CD4-positive, CD25-positive, alpha-beta regulatory T cell (primary cell): ENCODE results near the gene NOG. TPM values are rescaled to one million over a fixed set of nuclear protein-coding genes. Genes with fewer than 3 reads are reported as not detected.
A peak's percentile ranks its signal among the peaks of the same experiment; 100 is the strongest.

Experiments used
- ATAC-seq, 2 donors: fragments of 150-1000 bp; cut with Tn5 transposase; one replicate each; pipeline ENCODE4 v1.10.0; 2021; ENCODE audit warnings: low read depth in 2 of 2, moderate number of reproducible peaks in 2 of 2, moderate library complexity in 1 of 2
- DNase-seq, 3 donors: peaks; one replicate each; pipeline versions ENCODE4 v3.0.0 to v3.0.0-alpha.2; 2012 to 2022; ENCODE audit warnings: mixed read lengths in 1 of 3
- H3K27ac ChIP-seq: one replicate; pipeline ENCODE4 v1.7.0; 2013; ENCODE audit warnings: mild to moderate bottlenecking, low read length; ENCODE audit not compliant: insufficient read depth, poor library complexity, severe bottlenecking
- H3K27me3 ChIP-seq: one replicate; pipeline ENCODE4 v1.7.0; 2013; ENCODE audit warnings: low read length; ENCODE audit not compliant: control insufficient read depth, insufficient read depth
- H3K36me3 ChIP-seq: one replicate; pipeline ENCODE4 v1.7.0; 2013; ENCODE audit warnings: mild to moderate bottlenecking, low read length, moderate library complexity; ENCODE audit not compliant: control insufficient read depth, insufficient read depth
- H3K4me1 ChIP-seq: 2 replicates; pipeline ENCODE4 v1.7.0; 2013; ENCODE audit warnings: mild to moderate bottlenecking, low read length; ENCODE audit not compliant: insufficient read depth, control insufficient read depth, poor library complexity, severe bottlenecking
- H3K4me3 ChIP-seq: one replicate; pipeline ENCODE4 v1.7.0; 2013; ENCODE audit warnings: low read depth, mild to moderate bottlenecking, low read length, moderate library complexity
- H3K9me3 ChIP-seq, 2 experiments: 1 replicate in 1 of 2; 2 replicates in 1 of 2; pipeline ENCODE4 v1.7.0; 2013; ENCODE audit warnings: low read length in 2 of 2, mild to moderate bottlenecking in 1 of 2, moderate library complexity in 1 of 2; ENCODE audit not compliant: control insufficient read depth in 2 of 2
- H3K27ac Mint-ChIP-seq, 3 donors: one replicate each; pipeline ENCODE4 v1.8.0; 2020 to 2022; ENCODE audit warnings: mild to moderate bottlenecking in 3 of 3, mixed read lengths in 3 of 3, moderate library complexity in 2 of 3
- H3K27me3 Mint-ChIP-seq: one replicate; pipeline ENCODE4 v1.8.0; 2022; ENCODE audit warnings: mild to moderate bottlenecking, mixed read lengths
- H3K36me3 Mint-ChIP-seq: one replicate; pipeline ENCODE4 v1.8.0; 2020; ENCODE audit warnings: mixed read lengths
- H3K4me1 Mint-ChIP-seq, 4 donors: one replicate each; pipeline ENCODE4 v1.8.0; 2020 to 2022; ENCODE audit warnings: mixed read lengths in 4 of 4, mild to moderate bottlenecking in 1 of 4
- H3K4me3 Mint-ChIP-seq, 4 donors: one replicate each; pipeline ENCODE4 v1.8.0; 2020 to 2022; ENCODE audit warnings: mild to moderate bottlenecking in 4 of 4, mixed read lengths in 4 of 4, moderate library complexity in 3 of 4
- H3K9me3 Mint-ChIP-seq, 7 donors: one replicate each; pipeline ENCODE4 v1.8.0; 2020 to 2022; ENCODE audit warnings: mixed read lengths in 7 of 7, mild to moderate bottlenecking in 3 of 7, moderate library complexity in 2 of 7
- polyA plus RNA-seq, 4 donors: library from polyadenylated mRNA; unstranded; fragments of 300-500 nt; fragmentation: Illumina TruSeq; gene quantifications; one replicate each; pipeline ENCODE4 v1.2.3, GENCODE V29; 2021
- total RNA-seq: library from RNA; stranded (reverse); gene quantifications from one replicate; pipeline ENCODE4 v1.2.3, GENCODE V29; 2022

Gene NOG
- total and polyA plus RNA-seq, 5 donors from 2014 or later, result 4.8 to 34.7 (median 18.7) TPM

- H3K36me3 Mint-ChIP-seq, result no peaks in the 10 kb centered on the region
- H3K4me1 Mint-ChIP-seq, result peaks cover 0 to 20% (median 0%) of the 10 kb centered on the region in 4 donors
- Histone ChIP-seq H3K27me3 (peaks cover 7% of the 10 kb centered on the region), H3K36me3 (no peaks in the 10 kb centered on the region), H3K27ac (no peak overlapping the region), H3K4me3 (no peak overlapping the region), H3K9me3 (no peaks in the 10 kb centered on the region), H3K4me1 (no peaks in the 10 kb centered on the region)
- H3K4me3 Mint-ChIP-seq, result no peak overlapping the region
- DNase-seq (no peak), ATAC-seq (no peak)
- peaks cover 0 to 4% (median 0%) of the 10 kb centered on the region in 7 donors for H3K9me3 Mint-ChIP-seq
- H3K27ac Mint-ChIP-seq, result no peak overlapping the region
- H3K27me3 Mint-ChIP-seq, result no peaks in the 10 kb centered on the region
Measured at GRCh38 chr17:56624912-56625311, 31.4 kb downstream of the NOG start.

- Histone ChIP-seq H3K27me3 (peaks cover 3% of the 10 kb centered on the region), H3K9me3 (no peaks in the 10 kb centered on the region), H3K27ac (no peak overlapping the region), H3K4me3 (no peak overlapping the region), H3K4me1 (no peaks in the 10 kb centered on the region), H3K36me3 (no peaks in the 10 kb centered on the region)
- ATAC-seq (peak; percentile 61 to 79), DNase-seq (peak in 2 of 3 donors; percentile 18 to 31)
- H3K27me3 Mint-ChIP-seq, result no peaks in the 10 kb centered on the region
- H3K27ac Mint-ChIP-seq, result peak overlapping the region in 1 of 3 donors; percentile 85
- H3K36me3 Mint-ChIP-seq, result no peaks in the 10 kb centered on the region
- H3K9me3 Mint-ChIP-seq, result peaks cover 0 to 2% (median 0%) of the 10 kb centered on the region in 7 donors
- H3K4me3 Mint-ChIP-seq, result peak overlapping the region in 1 of 4 donors; percentile 44
- H3K4me1 Mint-ChIP-seq, result peaks cover 0 to 17% (median 2%) of the 10 kb centered on the region in 4 donors
Measured at GRCh38 chr17:56629531-56630075, 36.1 kb downstream of the NOG start.

- peak overlapping the region in 1 of 3 donors; percentile 85 for H3K27ac Mint-ChIP-seq
- peak overlapping the region in 1 of 4 donors; percentile 44 for H3K4me3 Mint-ChIP-seq
- H3K4me3 ChIP-seq, result no peak overlapping the region
Measured at GRCh38 chr17:56630202-56630601, 36.7 kb downstream of the NOG start.

GRCh38 chr17:56633681-56634080 lies 40.2 kb downstream of the NOG start:
- Mint-ChIP-seq H3K36me3 (no peaks in the 10 kb centered on the region), H3K27ac (no peak overlapping the region), H3K9me3 (no peaks in the 10 kb centered on the region), H3K4me1 (peaks cover 0 to 17% (median 2%) of the 10 kb centered on the region in 4 donors), H3K4me3 (no peak overlapping the region), H3K27me3 (peaks cover 4% of the 10 kb centered on the region)
- DNase-seq (no peak), ATAC-seq (no peak)
- Histone ChIP-seq H3K36me3 (no peaks in the 10 kb centered on the region), H3K4me1 (no peaks in the 10 kb centered on the region), H3K27ac (no peak overlapping the region), H3K27me3 (no peaks in the 10 kb centered on the region), H3K4me3 (no peak overlapping the region), H3K9me3 (no peaks in the 10 kb centered on the region)

More at GRCh38 chr17:56630202-56630601, 36.7 kb downstream of the NOG start:
- ATAC-seq (no peak), DNase-seq (no peak)
- peaks cover 0 to 17% (median 2%) of the 10 kb centered on the region in 4 donors for H3K4me1 Mint-ChIP-seq
- Histone ChIP-seq H3K27me3 (peaks cover 3% of the 10 kb centered on the region), H3K36me3 (no peaks in the 10 kb centered on the region), H3K27ac (no peak overlapping the region), H3K4me1 (no peaks in the 10 kb centered on the region), H3K9me3 (no peaks in the 10 kb centered on the region)
- no peaks in the 10 kb centered on the region for H3K36me3 Mint-ChIP-seq
- H3K27me3 Mint-ChIP-seq, result no peaks in the 10 kb centered on the region
- H3K9me3 Mint-ChIP-seq, result peaks cover 0 to 2% (median 0%) of the 10 kb centered on the region in 7 donors

- H3K4me3 ChIP-seq, result no peak overlapping the region
- Mint-ChIP-seq H3K27me3 (peaks cover 4% of the 10 kb centered on the region), H3K4me3 (no peak overlapping the region), H3K36me3 (no peaks in the 10 kb centered on the region), H3K9me3 (peaks cover 0 to 1% (median 0%) of the 10 kb centered on the region in 7 donors), H3K27ac (no peak overlapping the region), H3K4me1 (peaks cover 0 to 18% (median 2%) of the 10 kb centered on the region in 4 donors)
- ATAC-seq (no peak), DNase-seq (no peak)
- no peaks in the 10 kb centered on the region for H3K27me3 ChIP-seq
- no peaks in the 10 kb centered on the region for H3K36me3 ChIP-seq
- no peaks in the 10 kb centered on the region for H3K4me1 ChIP-seq
- H3K27ac ChIP-seq, result no peak overlapping the region
- no peaks in the 10 kb centered on the region for H3K9me3 ChIP-seq
Measured at GRCh38 chr17:56635641-56636040, 42.1 kb downstream of the NOG start.

- Mint-ChIP-seq H3K4me3 (no peak overlapping the region), H3K9me3 (peaks cover 0 to 1% (median 0%) of the 10 kb centered on the region in 7 donors), H3K36me3 (no peaks in the 10 kb centered on the region), H3K27ac (peak overlapping the region in 1 of 3 donors; percentile 24), H3K27me3 (peaks cover 4% of the 10 kb centered on the region), H3K4me1 (peaks cover 0 to 18% (median 2%) of the 10 kb centered on the region in 4 donors)
- Histone ChIP-seq H3K4me1 (no peaks in the 10 kb centered on the region), H3K36me3 (no peaks in the 10 kb centered on the region), H3K4me3 (no peak overlapping the region), H3K27ac (no peak overlapping the region), H3K9me3 (no peaks in the 10 kb centered on the region), H3K27me3 (no peaks in the 10 kb centered on the region)
- DNase-seq (no peak), ATAC-seq (no peak)
Measured at GRCh38 chr17:56636265-56636664, 42.8 kb downstream of the NOG start.

- Mint-ChIP-seq H3K9me3 (peaks cover 0 to 1% (median 0%) of the 10 kb centered on the region in 7 donors), H3K27ac (peak overlapping the region in 1 of 3 donors; percentile 24), H3K27me3 (peaks cover 9% of the 10 kb centered on the region), H3K36me3 (no peaks in the 10 kb centered on the region), H3K4me1 (peaks cover 0 to 14% (median 2%) of the 10 kb centered on the region in 4 donors), H3K4me3 (no peak overlapping the region)
- Histone ChIP-seq H3K36me3 (no peaks in the 10 kb centered on the region), H3K27ac (no peak overlapping the region), H3K4me1 (no peaks in the 10 kb centered on the region), H3K4me3 (no peak overlapping the region), H3K27me3 (no peaks in the 10 kb centered on the region), H3K9me3 (no peaks in the 10 kb centered on the region)
- ATAC-seq (no peak), DNase-seq (no peak)
Measured at GRCh38 chr17:56637254-56637653, 43.8 kb downstream of the NOG start.

- Histone ChIP-seq H3K4me1 (no peaks in the 10 kb centered on the region), H3K36me3 (no peaks in the 10 kb centered on the region), H3K27me3 (no peaks in the 10 kb centered on the region), H3K4me3 (no peak overlapping the region), H3K27ac (no peak overlapping the region), H3K9me3 (no peaks in the 10 kb centered on the region)
- peaks cover 0 to 14% (median 0%) of the 10 kb centered on the region in 4 donors for H3K4me1 Mint-ChIP-seq
- DNase-seq, result no peak
- H3K27me3 Mint-ChIP-seq, result peaks cover 12% of the 10 kb centered on the region
- no peak overlapping the region for H3K4me3 Mint-ChIP-seq
- no peak for ATAC-seq
- H3K9me3 Mint-ChIP-seq, result peaks cover 0 to 1% (median 0%) of the 10 kb centered on the region in 7 donors
- H3K36me3 Mint-ChIP-seq, result no peaks in the 10 kb centered on the region
- H3K27ac Mint-ChIP-seq, result no peak overlapping the region
Measured at GRCh38 chr17:56638591-56639051, 45.1 kb downstream of the NOG start.
